HG03045 (cell line): ENCODE measurements around the gene DNM3.
A peak's percentile ranks its signal among the peaks of the same experiment; 100 is the strongest.
"Not testable (repeated sequence)": the region's sequence is repeated elsewhere in the genome, so short reads cannot be mapped to it uniquely, and the experiment has no call there.

ENCODE experiments used
- ATAC-seq: cut with Tn5 transposase; IDR thresholded peaks from one replicate; pipeline ENCODE4 v1.9.1; 2021; ENCODE audit warnings: mild to moderate bottlenecking, moderate library complexity; ENCODE audit not compliant: unreplicated experiment

DNM3 gene

GRCh38 chr1:172345077-172345476 lies 503.8 kb downstream of the DNM3 start:
- no peak for ATAC-seq

- no peak for ATAC-seq
Measured at GRCh38 chr1:172347416-172347815, 506.1 kb downstream of the DNM3 start.

GRCh38 chr1:172350856-172351255 lies 509.6 kb downstream of the DNM3 start:
- ATAC-seq: no peak

GRCh38 chr1:172351346-172351745 lies 510.0 kb downstream of the DNM3 start:
- ATAC-seq: no peak

- no peak for ATAC-seq
Measured at GRCh38 chr1:172351754-172352161, 510.5 kb downstream of the DNM3 start.

GRCh38 chr1:172352435-172352834 lies 511.1 kb downstream of the DNM3 start:
- ATAC-seq: no peak

- no peak for ATAC-seq
Measured at GRCh38 chr1:172354291-172355274, 513.3 kb downstream of the DNM3 start.

GRCh38 chr1:172356620-172357019 lies 515.3 kb downstream of the DNM3 start:
- no peak for ATAC-seq

GRCh38 chr1:172357753-172358385 lies 516.6 kb downstream of the DNM3 start:
- ATAC-seq: peak; percentile 7

GRCh38 chr1:172359491-172359999 lies 518.2 kb downstream of the DNM3 start:
- no peak for ATAC-seq

GRCh38 chr1:172360511-172360910 lies 519.2 kb downstream of the DNM3 start:
- no peak for ATAC-seq

- no peak for ATAC-seq
Measured at GRCh38 chr1:172360985-172361384, 519.7 kb downstream of the DNM3 start.

GRCh38 chr1:172363852-172364251 lies 522.6 kb downstream of the DNM3 start:
- no peak for ATAC-seq

- ATAC-seq: not testable (repeated sequence)
Measured at GRCh38 chr1:172371646-172372045, 530.3 kb downstream of the DNM3 start.

- ATAC-seq: no peak
Measured at GRCh38 chr1:172373864-172374263, 532.6 kb downstream of the DNM3 start.

GRCh38 chr1:172375211-172375631 lies 533.9 kb downstream of the DNM3 start:
- ATAC-seq: no peak

GRCh38 chr1:172376431-172376830 lies 535.1 kb downstream of the DNM3 start:
- no peak for ATAC-seq

GRCh38 chr1:172377565-172377964 lies 536.3 kb downstream of the DNM3 start:
- no peak for ATAC-seq

GRCh38 chr1:172378109-172378760 lies 536.9 kb downstream of the DNM3 start:
- no peak for ATAC-seq

- ATAC-seq: no peak
Measured at GRCh38 chr1:172380441-172381244, 539.3 kb downstream of the DNM3 start.
